Activated CD8-positive, alpha-beta T cell treated with anti-CD3 and anti-CD28 coated beads for 36 hours (primary cell): ENCODE results near the gene CARD16. TPM values are rescaled to one million over a fixed set of nuclear protein-coding genes. Genes with fewer than 3 reads are reported as not detected.

Source experiments
- ATAC-seq: fragments of 200-7000 bp; cut with Tn5 transposase; one replicate; pipeline ENCODE4 v1.10.0; 2021; ENCODE audit warnings: mild to moderate bottlenecking, moderate library complexity
- CTCF ChIA-PET: fragments of 350-600 bp; sonication (Branson Sonifier 250); formaldehyde crosslinking; loops from one replicate; lab custom pipeline; 2021; ENCODE audit warnings: antibody characterized with exemption; lab: Charles Lee
- POLR2A ChIA-PET: fragments of 350-600 bp; sonication (Branson Sonifier 250); formaldehyde crosslinking; loops from one replicate; lab custom pipeline; 2021; ENCODE audit warnings: antibody characterized with exemption; lab: Charles Lee
- DNase-seq: peaks from one replicate; pipeline ENCODE4 v3.0.0-alpha.2; 2020
- H3K27ac Mint-ChIP-seq: one replicate; pipeline ENCODE4 v1.8.0; 2021; ENCODE audit warnings: mild to moderate bottlenecking, mixed read lengths
- H3K27me3 Mint-ChIP-seq: one replicate; pipeline ENCODE4 v1.8.0; 2021; ENCODE audit warnings: mixed read lengths
- H3K36me3 Mint-ChIP-seq: one replicate; pipeline ENCODE4 v1.8.0; 2021; ENCODE audit warnings: low read depth, mixed read lengths
- H3K4me1 Mint-ChIP-seq: one replicate; pipeline ENCODE4 v1.8.0; 2021; ENCODE audit warnings: low read depth, mixed read lengths
- H3K4me3 Mint-ChIP-seq: one replicate; pipeline ENCODE4 v1.8.0; 2021; ENCODE audit warnings: mild to moderate bottlenecking, moderate library complexity, mixed read lengths
- H3K9me3 Mint-ChIP-seq: one replicate; pipeline ENCODE4 v1.8.0; 2021; ENCODE audit warnings: mixed read lengths
- intact Hi-C: fragments of 100-400 bp; cut with micrococcal nuclease; formaldehyde crosslinking; loops from one replicate; pipeline ENCODE4 v1.10.0; 2022
- total RNA-seq, 2 experiments: library from RNA; stranded (reverse); gene quantifications; one replicate each; pipeline ENCODE4 v1.2.3, GENCODE V29; 2021
- TF ChIP-seq, protein P1 (sequence below): fragments of 200-600 bp; IDR thresholded peaks from one replicate; pipeline ENCODE4 v1.8.0; 2022; ENCODE audit warnings: antibody characterized with exemption, mild to moderate bottlenecking

CARD16 gene
- total RNA-seq, 2 experiments from 2014 or later, result 13.1 to 15.2 TPM

DNA sequence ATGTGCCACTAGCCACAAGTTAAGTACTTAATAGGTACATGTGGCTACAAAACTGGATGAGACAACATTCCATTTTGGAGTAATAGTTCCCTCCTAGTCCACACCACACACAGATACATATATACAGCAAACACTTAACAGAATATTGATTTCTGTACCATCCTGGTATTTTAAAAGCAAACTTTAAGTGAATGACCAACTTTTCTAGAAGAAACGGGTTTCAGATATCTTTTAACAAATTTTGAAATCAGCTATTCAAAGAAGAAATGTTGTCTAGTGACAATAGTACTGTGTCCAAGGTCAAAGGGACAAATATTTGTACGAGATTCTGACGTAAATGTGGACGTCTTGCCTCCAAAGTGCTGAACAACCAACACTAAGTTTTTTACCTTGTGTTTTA, 12.3 kb upstream of the CARD16 start:
- ATAC-seq (no peak), DNase-seq (no peak)
- CTCF ChIA-PET, result no interaction called here
- no peaks in the 10 kb centered on the region for H3K27me3 Mint-ChIP-seq
- no peak overlapping the region for H3K27ac Mint-ChIP-seq
- intact Hi-C loops, result no loop called here
- H3K4me3 Mint-ChIP-seq, result no peak overlapping the region
- no peaks in the 10 kb centered on the region for H3K9me3 Mint-ChIP-seq
- TF ChIP-seq, protein P1, sequence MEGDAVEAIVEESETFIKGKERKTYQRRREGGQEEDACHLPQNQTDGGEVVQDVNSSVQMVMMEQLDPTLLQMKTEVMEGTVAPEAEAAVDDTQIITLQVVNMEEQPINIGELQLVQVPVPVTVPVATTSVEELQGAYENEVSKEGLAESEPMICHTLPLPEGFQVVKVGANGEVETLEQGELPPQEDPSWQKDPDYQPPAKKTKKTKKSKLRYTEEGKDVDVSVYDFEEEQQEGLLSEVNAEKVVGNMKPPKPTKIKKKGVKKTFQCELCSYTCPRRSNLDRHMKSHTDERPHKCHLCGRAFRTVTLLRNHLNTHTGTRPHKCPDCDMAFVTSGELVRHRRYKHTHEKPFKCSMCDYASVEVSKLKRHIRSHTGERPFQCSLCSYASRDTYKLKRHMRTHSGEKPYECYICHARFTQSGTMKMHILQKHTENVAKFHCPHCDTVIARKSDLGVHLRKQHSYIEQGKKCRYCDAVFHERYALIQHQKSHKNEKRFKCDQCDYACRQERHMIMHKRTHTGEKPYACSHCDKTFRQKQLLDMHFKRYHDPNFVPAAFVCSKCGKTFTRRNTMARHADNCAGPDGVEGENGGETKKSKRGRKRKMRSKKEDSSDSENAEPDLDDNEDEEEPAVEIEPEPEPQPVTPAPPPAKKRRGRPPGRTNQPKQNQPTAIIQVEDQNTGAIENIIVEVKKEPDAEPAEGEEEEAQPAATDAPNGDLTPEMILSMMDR, result no peak
- no peaks in the 10 kb centered on the region for H3K36me3 Mint-ChIP-seq
- no peaks in the 10 kb centered on the region for H3K4me1 Mint-ChIP-seq
- POLR2A ChIA-PET, result no interaction called here

DNA sequence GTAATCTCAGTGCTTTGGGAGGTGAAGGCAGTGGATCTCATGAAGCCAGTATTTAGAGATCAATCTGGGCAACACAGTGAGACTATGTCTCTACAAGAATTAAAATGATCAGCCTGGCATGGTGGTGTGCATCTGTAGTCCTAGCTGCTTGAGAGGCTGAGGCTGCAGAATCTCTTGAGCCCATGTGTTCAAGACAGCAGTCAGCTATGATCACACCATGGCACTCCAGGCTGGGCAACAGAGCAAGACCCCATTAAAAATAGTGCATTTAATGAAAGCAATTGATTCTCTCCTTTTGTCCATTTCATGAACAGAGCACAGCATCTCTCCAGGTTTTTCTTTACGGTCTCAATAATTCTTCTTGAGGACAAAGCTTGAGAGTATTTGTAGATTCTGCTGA, 11.3 kb upstream of the CARD16 start:
- Mint-ChIP-seq H3K27me3 (no peaks in the 10 kb centered on the region), H3K36me3 (no peaks in the 10 kb centered on the region), H3K4me3 (no peak overlapping the region), H3K27ac (no peak overlapping the region), H3K4me1 (no peaks in the 10 kb centered on the region), H3K9me3 (no peaks in the 10 kb centered on the region)
- TF ChIP-seq, protein P1, result no peak
- intact Hi-C loops, result no loop called here
- POLR2A ChIA-PET, result no interaction called here
- CTCF ChIA-PET, result no interaction called here
- ATAC-seq (no peak), DNase-seq (no peak)

DNA sequence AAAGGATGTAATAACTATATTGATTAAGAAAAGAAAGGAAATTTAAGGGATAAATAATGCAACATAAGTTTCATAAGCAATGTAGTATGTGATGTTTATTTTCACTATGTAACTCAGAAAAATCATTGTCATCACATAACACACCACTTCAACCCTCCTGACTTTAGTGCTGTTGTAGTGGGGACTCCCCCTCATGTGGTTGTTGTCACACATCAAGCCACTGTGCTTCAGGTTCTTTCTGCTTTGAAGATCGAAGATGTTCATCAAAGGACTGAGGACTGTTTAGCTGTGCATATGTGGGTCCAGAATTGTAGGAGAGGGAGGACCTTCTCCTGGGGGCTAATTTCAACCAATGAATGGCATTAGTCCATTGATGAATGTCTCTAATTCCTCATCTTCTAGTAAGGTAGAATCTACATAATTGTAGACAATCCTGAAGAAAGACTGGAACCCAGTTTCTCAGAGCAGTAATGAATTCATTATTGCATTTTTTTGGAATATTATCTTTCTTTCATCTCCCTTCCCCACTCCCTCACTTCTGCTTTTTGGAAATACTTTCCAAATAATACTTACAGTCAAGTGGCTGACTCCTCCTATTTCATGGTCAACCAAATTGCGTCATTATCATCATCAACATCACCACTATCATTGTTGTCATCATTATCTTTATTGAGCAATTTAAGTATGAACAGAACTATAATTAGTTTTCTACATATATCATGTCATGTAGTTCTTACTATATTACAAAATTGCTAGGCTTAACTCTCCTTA, 9.8 kb upstream of the CARD16 start:
- H3K27me3 Mint-ChIP-seq, result no peaks in the 10 kb centered on the region
- TF ChIP-seq, protein P1, result no peak
- ChIA-PET POLR2A (no interaction called here), CTCF (no interaction called here)
- H3K4me1 Mint-ChIP-seq, result no peaks in the 10 kb centered on the region
- DNase-seq (no peak), ATAC-seq (peak; percentile 49)
- no peaks in the 10 kb centered on the region for H3K9me3 Mint-ChIP-seq
- H3K36me3 Mint-ChIP-seq, result no peaks in the 10 kb centered on the region
- H3K4me3 Mint-ChIP-seq, result no peak overlapping the region
- intact Hi-C loops, result no loop called here
- H3K27ac Mint-ChIP-seq, result no peak overlapping the region

DNA sequence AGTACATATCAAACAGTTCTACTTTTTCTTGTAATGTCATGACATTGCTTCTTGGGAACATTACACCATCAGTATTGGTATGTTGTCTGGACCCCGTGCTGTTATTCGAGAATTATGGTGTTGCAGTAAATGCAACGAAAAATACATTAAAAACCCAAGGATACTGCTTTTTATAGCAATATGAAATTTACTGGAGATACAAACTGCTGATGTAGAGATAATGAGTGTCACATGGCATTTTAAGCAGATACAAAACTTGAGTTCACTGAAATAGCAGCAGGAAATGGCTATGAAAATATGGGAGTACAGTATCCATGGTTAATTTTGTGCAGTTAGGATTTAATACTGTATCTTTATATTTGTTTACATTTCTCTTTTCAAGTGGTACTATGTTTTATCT, 7.4 kb upstream of the CARD16 start:
- DNase-seq (no peak), ATAC-seq (no peak)
- no peak overlapping the region for H3K4me3 Mint-ChIP-seq
- no peaks in the 10 kb centered on the region for H3K36me3 Mint-ChIP-seq
- TF ChIP-seq, protein P1, result no peak
- intact Hi-C loops, result no loop called here
- H3K27me3 Mint-ChIP-seq, result no peaks in the 10 kb centered on the region
- H3K9me3 Mint-ChIP-seq, result no peaks in the 10 kb centered on the region
- H3K4me1 Mint-ChIP-seq, result no peaks in the 10 kb centered on the region
- no peak overlapping the region for H3K27ac Mint-ChIP-seq
- ChIA-PET POLR2A (no interaction called here), CTCF (no interaction called here)

DNA sequence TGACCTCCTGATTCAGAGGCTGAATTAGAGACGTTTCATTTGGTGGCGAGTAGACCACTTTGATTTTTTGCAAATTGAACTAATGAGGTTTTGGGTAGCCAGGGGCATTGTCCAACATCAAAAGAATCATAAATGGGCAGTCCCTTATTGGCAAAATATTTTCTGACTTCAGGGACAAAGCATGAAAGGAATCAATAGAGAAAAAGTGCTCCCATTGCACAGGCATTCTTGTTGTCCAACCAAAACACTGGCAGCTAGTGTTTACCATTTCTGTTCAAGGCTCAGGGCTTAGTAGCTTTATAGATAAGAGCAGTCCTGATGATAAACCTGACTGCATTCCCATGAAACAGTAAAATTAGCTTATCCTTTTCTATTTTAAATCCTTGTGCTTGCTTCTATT, 6.4 kb upstream of the CARD16 start:
- DNase-seq, result no peak
- POLR2A ChIA-PET, result no interaction called here
- no peaks in the 10 kb centered on the region for H3K27me3 Mint-ChIP-seq
- intact Hi-C loops, result no loop called here
- no peaks in the 10 kb centered on the region for H3K9me3 Mint-ChIP-seq
- H3K4me1 Mint-ChIP-seq, result peaks cover 8% of the 10 kb centered on the region
- TF ChIP-seq, protein P1, result no peak
- H3K36me3 Mint-ChIP-seq, result no peaks in the 10 kb centered on the region
- no peak overlapping the region for H3K27ac Mint-ChIP-seq
- CTCF ChIA-PET, result interaction anchor here (1.4 kb wide), 1 partner anchor 24 kb away, joined by 3 read pairs; no protein-coding TSS in a partner anchor
- no peak for ATAC-seq
- no peak overlapping the region for H3K4me3 Mint-ChIP-seq
